GM21526 (cell line): ENCODE data around the gene BSCL2.
"Not testable (repeated sequence)": the region's sequence is repeated elsewhere in the genome, so short reads cannot be mapped to it uniquely, and the experiment has no call there.

ENCODE experiments used
- ATAC-seq: cut with Tn5 transposase; IDR thresholded peaks from one replicate; pipeline ENCODE4 v1.9.1; 2021; ENCODE audit warnings: moderate library complexity; ENCODE audit not compliant: unreplicated experiment, low FRiP score

Gene BSCL2

GRCh38 chr11:62719302-62719978 is 12.2 kb upstream of the BSCL2 start:
- no peak for ATAC-seq

GRCh38 chr11:62716816-62717215 is 9.6 kb upstream of the BSCL2 start:
- ATAC-seq: no peak

DNA sequence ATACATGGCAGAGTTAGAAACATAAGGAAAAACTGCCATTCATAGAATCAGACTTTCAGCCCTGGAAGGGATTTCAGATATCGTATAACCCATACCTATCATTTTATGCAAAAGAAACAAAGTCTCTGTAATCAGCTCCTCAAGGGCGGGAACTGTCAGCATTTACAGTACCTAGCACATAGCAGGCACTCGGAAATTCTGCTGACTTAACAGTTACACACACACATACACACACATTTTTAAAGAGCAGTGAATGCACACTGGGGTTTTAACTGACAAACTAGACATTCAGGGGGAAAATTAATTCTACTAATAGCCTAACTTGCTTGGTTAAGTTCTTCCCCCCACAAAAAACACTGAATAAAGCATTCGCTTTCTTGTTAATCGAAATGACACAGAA is 9.0 kb upstream of the BSCL2 start:
- ATAC-seq: no peak

GRCh38 chr11:62715150-62716130 is 8.2 kb upstream of the BSCL2 start:
- ATAC-seq: no peak

GRCh38 chr11:62713343-62713742 is 6.1 kb upstream of the BSCL2 start:
- ATAC-seq: no peak

DNA sequence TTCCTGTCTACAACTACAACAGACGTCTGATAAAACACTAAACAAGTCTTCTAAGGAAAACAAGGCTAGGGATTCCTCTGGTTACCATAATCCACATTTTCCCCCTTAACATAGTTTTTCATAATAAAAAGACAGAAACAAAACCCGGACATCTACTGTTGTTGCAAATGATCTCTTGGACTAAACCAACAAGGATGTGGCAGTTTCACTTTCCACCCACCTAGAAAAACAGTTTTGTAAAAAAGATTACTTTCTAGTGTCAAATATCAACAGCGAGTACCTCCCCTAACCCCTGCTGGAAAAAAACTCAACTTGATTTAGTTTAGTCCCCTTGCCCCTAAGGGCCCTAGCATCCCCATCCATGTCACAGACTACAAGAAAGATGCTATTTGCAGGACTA is 5.6 kb upstream of the BSCL2 start:
- ATAC-seq: no peak

DNA sequence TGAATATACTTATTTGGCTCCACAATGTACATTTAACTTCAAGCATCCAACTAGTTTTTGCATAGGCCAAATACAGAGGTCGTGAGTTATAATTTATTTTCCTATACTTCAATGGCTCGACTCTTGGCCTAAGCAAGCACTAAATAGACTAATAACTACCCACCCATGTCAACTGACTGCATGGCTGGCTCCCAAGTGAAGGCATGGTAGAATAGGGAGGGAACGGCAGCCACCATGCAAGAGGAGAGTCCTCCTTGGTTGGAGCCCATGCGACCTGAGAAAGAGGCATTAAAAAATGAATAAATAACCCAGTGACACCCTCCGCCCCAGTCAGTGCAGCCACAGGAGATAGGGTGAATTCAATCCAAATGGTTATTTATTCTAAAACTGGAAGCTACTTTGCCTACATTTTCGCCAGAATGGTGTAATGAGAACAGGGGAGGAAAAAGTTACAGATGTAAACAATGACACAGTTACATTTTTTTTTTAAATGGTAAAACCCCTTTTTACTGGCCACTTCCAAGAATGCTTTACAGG is 5.1 kb upstream of the BSCL2 start:
- no peak for ATAC-seq

DNA sequence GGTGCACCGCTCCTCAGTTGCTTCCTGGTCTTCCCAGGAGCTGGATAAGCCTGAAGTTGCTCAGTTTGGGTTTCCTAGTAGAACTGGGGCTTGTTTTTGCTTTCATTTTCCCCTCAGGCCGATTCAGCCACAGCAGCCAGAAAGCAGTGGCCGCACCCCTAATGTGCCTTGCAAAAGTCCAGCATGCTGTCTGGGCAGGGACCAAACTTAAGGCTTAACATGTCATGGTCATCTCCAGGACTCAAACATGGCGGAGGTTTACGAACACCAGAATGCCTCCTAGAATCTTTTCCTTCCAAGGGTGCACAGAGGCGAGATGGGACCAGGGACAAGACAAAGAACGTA is 2.7 kb upstream of the BSCL2 start:
- ATAC-seq: no peak

GRCh38 chr11:62709247-62710000 is 2.2 kb upstream of the BSCL2 start:
- ATAC-seq: peak; percentile 57

GRCh38 chr11:62708793-62709192 is 1.6 kb upstream of the BSCL2 start:
- peak; percentile 1 for ATAC-seq

DNA sequence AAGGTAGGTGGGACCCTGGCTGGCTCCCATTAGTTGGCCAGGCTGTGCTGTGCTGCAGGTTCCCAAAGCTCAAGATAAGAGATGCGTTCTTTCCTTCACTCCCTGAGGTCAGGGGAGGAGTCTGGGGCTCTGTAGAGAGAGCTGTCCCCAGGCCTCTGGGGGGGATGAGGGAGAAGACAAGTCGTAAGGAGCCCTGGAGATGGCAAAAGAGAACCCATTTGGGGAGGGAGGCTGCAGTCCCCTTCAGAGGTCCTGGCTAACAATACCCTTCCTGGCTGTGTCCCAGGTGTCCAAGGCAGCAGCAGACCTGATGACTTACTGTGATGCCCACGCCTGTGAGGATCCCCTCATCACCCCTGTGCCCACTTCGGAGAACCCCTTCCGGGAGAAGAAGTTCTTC is 1.2 kb upstream of the BSCL2 start:
- ATAC-seq: no peak

- ATAC-seq: no peak
These were observed 375 bp downstream of the BSCL2 start for GRCh38 chr11:62706850-62707247.

GRCh38 chr11:62705880-62706849 is 1.1 kb downstream of the BSCL2 start:
- ATAC-seq: peak; percentile 43

DNA sequence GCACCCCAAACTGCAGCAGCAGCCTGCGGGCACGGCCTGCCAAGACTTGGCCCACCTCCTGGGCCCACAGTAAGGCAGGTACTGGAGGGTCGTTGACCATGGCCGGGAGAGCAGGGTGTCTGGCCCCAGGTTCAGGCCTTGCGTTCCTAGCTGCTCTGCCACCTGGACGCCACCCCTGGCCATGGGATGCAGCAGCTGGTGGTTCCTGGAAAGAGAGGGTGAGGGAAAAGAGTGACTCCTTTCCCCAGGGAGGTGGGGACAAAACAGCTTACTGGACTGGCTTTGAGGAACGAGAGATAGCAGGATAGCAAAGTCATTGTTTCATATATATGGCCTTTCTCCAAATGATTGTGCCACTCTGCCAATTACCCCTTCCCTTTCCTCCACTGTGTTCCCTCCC is 1.8 kb downstream of the BSCL2 start:
- ATAC-seq: no peak

DNA sequence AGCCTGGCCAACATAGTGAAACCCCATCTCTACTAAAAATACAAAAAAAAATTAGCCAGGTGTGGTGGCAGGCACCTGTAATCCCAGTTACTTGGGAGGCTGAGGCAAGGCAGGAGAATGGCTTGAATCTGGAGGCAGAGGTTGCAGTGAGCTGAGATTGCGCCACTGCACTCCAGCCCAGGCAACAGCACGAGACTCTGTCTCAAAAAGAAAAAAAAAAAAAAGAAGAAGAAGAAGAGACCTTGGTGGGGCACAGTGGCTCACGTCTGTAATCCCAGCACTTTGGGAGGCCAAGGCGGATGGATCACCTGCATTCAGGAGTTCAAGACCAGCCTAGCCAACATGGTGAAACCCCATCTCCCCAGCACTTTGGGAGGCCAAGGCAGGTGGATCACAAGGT is 3.3 kb downstream of the BSCL2 start:
- ATAC-seq: not testable (repeated sequence)

GRCh38 chr11:62702246-62702645 is 5.0 kb downstream of the BSCL2 start:
- no peak for ATAC-seq

DNA sequence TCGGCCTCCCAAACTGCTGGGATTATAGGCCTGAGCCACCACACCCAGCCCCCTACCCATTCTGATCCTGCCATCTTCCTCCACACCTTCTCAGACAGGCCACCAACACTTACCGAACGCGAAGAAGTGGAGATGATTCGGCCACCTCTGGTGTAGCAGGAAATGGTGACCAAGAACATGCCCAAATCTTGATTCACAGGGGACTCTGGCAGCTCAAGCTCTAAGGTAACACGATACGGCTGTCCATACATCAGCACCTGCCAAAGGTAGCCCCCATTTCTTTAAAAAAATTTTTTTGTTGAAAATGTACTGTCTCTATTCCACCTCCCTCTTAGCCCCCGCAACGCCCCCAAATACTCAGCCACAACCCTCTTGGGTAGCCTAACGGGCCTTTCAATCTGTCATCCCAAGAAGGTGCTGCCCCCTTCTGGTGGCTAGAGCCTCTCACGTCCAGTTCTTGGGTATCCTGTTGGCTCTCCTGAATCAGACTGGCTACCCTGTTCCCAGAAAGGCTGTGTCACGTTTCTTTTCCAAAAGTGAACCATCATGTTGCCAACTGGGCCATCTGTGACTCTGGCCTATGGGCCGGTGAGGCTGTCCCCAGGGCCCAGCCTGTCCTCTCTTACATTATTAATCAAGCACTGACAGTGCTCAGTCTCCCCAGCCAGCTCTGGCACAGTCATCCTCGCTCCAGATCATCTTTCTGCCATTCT is 12.6 kb downstream of the BSCL2 start:
- no peak for ATAC-seq

GRCh38 chr11:62693624-62694023 is 13.6 kb downstream of the BSCL2 start:
- ATAC-seq: not testable (repeated sequence)
